Liver (tissue), 9 donors: ENCODE data around the gene KTN1. TPM values are rescaled to one million over a fixed set of nuclear protein-coding genes. Genes with fewer than 3 reads are reported as not detected.

ENCODE experiments used
- DNase-seq: peaks from one replicate; pipeline ENCODE4 v3.0.0-alpha.2; 2017; ENCODE audit warnings: low spot score
- H3K27ac ChIP-seq, 2 donors: one replicate each; pipeline ENCODE4 v1.7.0; 2013; ENCODE audit warnings: inconsistent platforms in 2 of 2, low read length in 2 of 2, control low read depth in 1 of 2, low read depth in 1 of 2, mild to moderate bottlenecking in 1 of 2
- H3K27me3 ChIP-seq, 4 donors: one replicate each; pipeline versions ENCODE4 v1.6.1 to v1.7.0; 2013; ENCODE audit warnings: low read length in 3 of 4, inconsistent platforms in 1 of 4, mild to moderate bottlenecking in 1 of 4, moderate library complexity in 1 of 4; ENCODE audit not compliant: control insufficient read depth in 4 of 4, insufficient read depth in 4 of 4
- H3K36me3 ChIP-seq, 4 donors: one replicate each; pipeline versions ENCODE4 v1.6.1 to v1.7.0; 2013; ENCODE audit warnings: low read length in 3 of 4, mild to moderate bottlenecking in 3 of 4, low read depth in 1 of 4, moderate library complexity in 1 of 4; ENCODE audit not compliant: control insufficient read depth in 4 of 4, insufficient read depth in 3 of 4
- H3K4me1 ChIP-seq, 4 donors: one replicate each; pipeline versions ENCODE4 v1.6.1 to v1.7.0; 2013; ENCODE audit warnings: low read length in 3 of 4, mild to moderate bottlenecking in 3 of 4, moderate library complexity in 1 of 4; ENCODE audit not compliant: control insufficient read depth in 4 of 4, insufficient read depth in 4 of 4
- H3K4me3 ChIP-seq, 3 donors: one replicate each; pipeline versions ENCODE4 v1.6.1 to v1.7.0; 2013; ENCODE audit warnings: low read length in 3 of 3, control low read depth in 1 of 3, low read depth in 1 of 3, mild to moderate bottlenecking in 1 of 3
- H3K9ac ChIP-seq, 2 donors: one replicate each; pipeline ENCODE4 v1.7.0; 2013; ENCODE audit warnings: low read length in 2 of 2, mild to moderate bottlenecking in 2 of 2, moderate library complexity in 2 of 2, control low read depth in 1 of 2, low read depth in 1 of 2
- H3K9me3 ChIP-seq, 4 donors: one replicate each; pipeline versions ENCODE4 v1.6.1 to v1.7.0; 2013; ENCODE audit warnings: low read length in 3 of 4; ENCODE audit not compliant: control insufficient read depth in 4 of 4
- EGR1 ChIP-seq, 2 donors: IDR thresholded peaks; 2 replicates each; pipeline ENCODE4 v1.6.1; 2016 to 2018; ENCODE audit warnings: antibody characterized with exemption in 2 of 2, low read depth in 2 of 2
- FOXA1 ChIP-seq: IDR thresholded peaks from 2 replicates; pipeline ENCODE4 v1.6.1; 2016; ENCODE audit warnings: antibody characterized with exemption
- FOXA2 ChIP-seq: IDR thresholded peaks from 2 replicates; pipeline ENCODE4 v1.6.1; 2016; ENCODE audit warnings: antibody characterized with exemption
- GABPA ChIP-seq, 2 donors: IDR thresholded peaks in 1 of 2; conservative IDR thresholded peaks in 1 of 2; 2 replicates each; pipeline ENCODE4 v1.6.1; 2016; ENCODE audit warnings: antibody characterized with exemption in 2 of 2, mild to moderate bottlenecking in 1 of 2, moderate library complexity in 1 of 2
- HNF4A ChIP-seq, 2 donors: conservative IDR thresholded peaks; 2 replicates each; pipeline ENCODE4 v1.6.1; 2016; ENCODE audit warnings: antibody characterized with exemption in 2 of 2, mild to moderate bottlenecking in 2 of 2
- HNF4G ChIP-seq: IDR thresholded peaks from 2 replicates; pipeline ENCODE4 v1.6.1; 2016; ENCODE audit warnings: antibody characterized with exemption
- JUND ChIP-seq, 2 donors: IDR thresholded peaks; 2 replicates each; pipeline ENCODE4 v1.6.1; 2016; ENCODE audit warnings: antibody characterized with exemption in 2 of 2
- NR2F2 ChIP-seq: IDR thresholded peaks from 2 replicates; pipeline ENCODE4 v1.6.1; 2016; ENCODE audit warnings: antibody characterized with exemption
- RAD21 ChIP-seq, 2 donors: IDR thresholded peaks; 2 replicates each; pipeline ENCODE4 v1.6.1; 2016; ENCODE audit warnings: antibody characterized with exemption in 2 of 2, mild to moderate bottlenecking in 2 of 2
- RXRA ChIP-seq, 2 donors: IDR thresholded peaks; 2 replicates each; pipeline ENCODE4 v1.6.1; 2017 to 2018; ENCODE audit warnings: antibody characterized with exemption in 2 of 2, mild to moderate bottlenecking in 1 of 2
- TAF1 ChIP-seq: conservative IDR thresholded peaks from 2 replicates; pipeline ENCODE4 v1.6.1; 2016; ENCODE audit warnings: antibody characterized with exemption, mild to moderate bottlenecking
- YY1 ChIP-seq: IDR thresholded peaks from 2 replicates; pipeline ENCODE4 v1.6.1; 2016; ENCODE audit warnings: antibody characterized with exemption, mild to moderate bottlenecking
- WGBS: extraction: QIAGEN DNeasy Blood & Tissue Kit; methylation state at CpG from one replicate; pipeline ENCODE4 v1.1.7; 2013; 5-methylcytosine and 5-hydroxymethylcytosine counted together
- polyA plus RNA-seq, 2 donors: library from polyadenylated mRNA; stranded (reverse) in 1 of 2; unstranded in 1 of 2; fragments of 200-250 nt in 1 of 2; fragments of >200 nt in 1 of 2; fragmentation: Nextera tagmentation in 1 of 2; extraction: Ambion mirVana in 1 of 2; gene quantifications; one replicate each; pipeline versions ENCODE4 v1.2.1 to v1.2.3, GENCODE V29; 2013 to 2015
- total RNA-seq, 2 donors: library from RNA; depleted of rRNA; stranded (reverse); fragments of >200 nt; gene quantifications; one replicate each; pipeline ENCODE4 v1.2.3, GENCODE V29; 2014
- TF ChIP-seq, protein P1 (sequence below): IDR thresholded peaks from 2 replicates; pipeline ENCODE4 v1.6.1; 2016; ENCODE audit warnings: antibody characterized with exemption
- TF ChIP-seq, protein P2 (sequence below): fragments of 150-350 bp; IDR thresholded peaks from 2 replicates; pipeline ENCODE4 v1.5.1; 2017; ENCODE audit warnings: improper control_type of control experiment, low read depth, low read length; ENCODE audit not compliant: missing input control
- TF ChIP-seq, protein P3 (sequence below): IDR thresholded peaks from 2 replicates; pipeline ENCODE4 v1.6.1; 2016; ENCODE audit warnings: antibody characterized with exemption, mild to moderate bottlenecking
- TF ChIP-seq, protein P4 (sequence below): IDR thresholded peaks from 2 replicates; pipeline ENCODE4 v1.6.1; 2016; ENCODE audit warnings: antibody characterized with exemption
- donor health status: healthy.
- donor health status: healthy.
- donor health status: healthy.
- donor health status: healthy.
- donor health status: healthy.

Gene KTN1
- total and polyA plus RNA-seq, 4 donors = 34.9 to 141 (median 59.6) TPM

DNA sequence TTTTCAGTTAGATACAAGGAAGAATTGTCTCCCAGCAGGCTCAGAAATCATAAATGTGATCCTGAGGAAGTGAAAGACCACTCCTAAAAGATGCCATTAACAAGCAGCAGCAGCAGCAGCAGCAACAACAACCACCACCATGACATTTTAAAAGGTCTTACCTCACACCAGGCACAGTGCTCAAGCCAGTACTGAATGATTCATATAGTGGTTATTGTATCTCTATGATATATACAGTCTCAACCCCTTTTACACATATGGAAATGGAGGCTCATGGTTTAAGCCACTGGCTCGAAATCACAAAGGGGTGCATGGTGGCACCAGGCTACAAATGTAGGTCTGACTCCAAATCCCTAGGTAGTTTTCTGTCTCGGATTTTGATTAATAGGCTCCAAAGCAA is 126.9 kb downstream of the KTN1 start:
- Histone ChIP-seq H3K27me3 (no peaks in the 10 kb centered on the region), H3K36me3 (no peaks in the 10 kb centered on the region), H3K4me3 (no peak overlapping the region), H3K9me3 (no peaks in the 10 kb centered on the region), H3K9ac (no peak overlapping the region), H3K4me1 (no peaks in the 10 kb centered on the region), H3K27ac (no peak overlapping the region)
- WGBS = 61% methylated on average over 2 of the region's 2 CpGs
- TF ChIP-seq, protein P1, sequence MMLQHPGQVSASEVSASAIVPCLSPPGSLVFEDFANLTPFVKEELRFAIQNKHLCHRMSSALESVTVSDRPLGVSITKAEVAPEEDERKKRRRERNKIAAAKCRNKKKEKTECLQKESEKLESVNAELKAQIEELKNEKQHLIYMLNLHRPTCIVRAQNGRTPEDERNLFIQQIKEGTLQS = no peak
- DNase-seq = no peak

DNA sequence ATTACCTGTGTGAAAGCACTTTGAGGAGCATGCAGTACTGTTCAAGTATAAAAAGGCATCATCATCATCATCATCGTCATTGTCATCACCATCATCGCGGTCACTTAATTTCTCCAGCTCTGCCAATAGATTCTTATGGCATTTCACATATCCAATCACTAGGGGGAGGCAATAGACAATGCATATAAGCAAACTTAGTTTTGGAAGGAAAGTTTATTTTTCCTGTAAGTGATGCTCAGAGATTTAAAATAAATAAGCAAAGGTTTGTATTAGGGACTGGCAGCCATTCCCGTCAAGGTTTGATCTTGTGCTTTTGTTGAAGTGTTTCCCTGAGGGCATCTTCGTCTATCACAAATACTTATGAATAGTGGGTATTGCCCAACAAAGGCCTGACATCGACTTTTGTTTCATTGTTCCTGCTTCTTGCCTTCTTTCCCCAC is 127.4 kb downstream of the KTN1 start:
- Histone ChIP-seq H3K9ac (no peak overlapping the region), H3K9me3 (no peaks in the 10 kb centered on the region), H3K4me3 (no peak overlapping the region), H3K27ac (no peak overlapping the region), H3K36me3 (no peaks in the 10 kb centered on the region), H3K4me1 (no peaks in the 10 kb centered on the region), H3K27me3 (no peaks in the 10 kb centered on the region)
- WGBS = 32% methylated on average over 6 of the region's 6 CpGs
- no peak for TF ChIP-seq GABPA (IDR thresholded peaks at IDR 0.05 in 1 of 2, conservative IDR thresholded peaks at IDR 0.05 in 1 of 2)
- TF ChIP-seq JUND (IDR thresholded peaks at IDR 0.05) = no peak
- no peak for TF ChIP-seq HNF4G
- no peak for TF ChIP-seq RXRA (IDR thresholded peaks at IDR 0.05)
- TF ChIP-seq TAF1 = no peak
- TF ChIP-seq, protein P2, sequence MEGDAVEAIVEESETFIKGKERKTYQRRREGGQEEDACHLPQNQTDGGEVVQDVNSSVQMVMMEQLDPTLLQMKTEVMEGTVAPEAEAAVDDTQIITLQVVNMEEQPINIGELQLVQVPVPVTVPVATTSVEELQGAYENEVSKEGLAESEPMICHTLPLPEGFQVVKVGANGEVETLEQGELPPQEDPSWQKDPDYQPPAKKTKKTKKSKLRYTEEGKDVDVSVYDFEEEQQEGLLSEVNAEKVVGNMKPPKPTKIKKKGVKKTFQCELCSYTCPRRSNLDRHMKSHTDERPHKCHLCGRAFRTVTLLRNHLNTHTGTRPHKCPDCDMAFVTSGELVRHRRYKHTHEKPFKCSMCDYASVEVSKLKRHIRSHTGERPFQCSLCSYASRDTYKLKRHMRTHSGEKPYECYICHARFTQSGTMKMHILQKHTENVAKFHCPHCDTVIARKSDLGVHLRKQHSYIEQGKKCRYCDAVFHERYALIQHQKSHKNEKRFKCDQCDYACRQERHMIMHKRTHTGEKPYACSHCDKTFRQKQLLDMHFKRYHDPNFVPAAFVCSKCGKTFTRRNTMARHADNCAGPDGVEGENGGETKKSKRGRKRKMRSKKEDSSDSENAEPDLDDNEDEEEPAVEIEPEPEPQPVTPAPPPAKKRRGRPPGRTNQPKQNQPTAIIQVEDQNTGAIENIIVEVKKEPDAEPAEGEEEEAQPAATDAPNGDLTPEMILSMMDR = peak; percentile 56
- peak; percentile 90 to 93 for TF ChIP-seq RAD21 (IDR thresholded peaks at IDR 0.05)
- TF ChIP-seq, protein P3, sequence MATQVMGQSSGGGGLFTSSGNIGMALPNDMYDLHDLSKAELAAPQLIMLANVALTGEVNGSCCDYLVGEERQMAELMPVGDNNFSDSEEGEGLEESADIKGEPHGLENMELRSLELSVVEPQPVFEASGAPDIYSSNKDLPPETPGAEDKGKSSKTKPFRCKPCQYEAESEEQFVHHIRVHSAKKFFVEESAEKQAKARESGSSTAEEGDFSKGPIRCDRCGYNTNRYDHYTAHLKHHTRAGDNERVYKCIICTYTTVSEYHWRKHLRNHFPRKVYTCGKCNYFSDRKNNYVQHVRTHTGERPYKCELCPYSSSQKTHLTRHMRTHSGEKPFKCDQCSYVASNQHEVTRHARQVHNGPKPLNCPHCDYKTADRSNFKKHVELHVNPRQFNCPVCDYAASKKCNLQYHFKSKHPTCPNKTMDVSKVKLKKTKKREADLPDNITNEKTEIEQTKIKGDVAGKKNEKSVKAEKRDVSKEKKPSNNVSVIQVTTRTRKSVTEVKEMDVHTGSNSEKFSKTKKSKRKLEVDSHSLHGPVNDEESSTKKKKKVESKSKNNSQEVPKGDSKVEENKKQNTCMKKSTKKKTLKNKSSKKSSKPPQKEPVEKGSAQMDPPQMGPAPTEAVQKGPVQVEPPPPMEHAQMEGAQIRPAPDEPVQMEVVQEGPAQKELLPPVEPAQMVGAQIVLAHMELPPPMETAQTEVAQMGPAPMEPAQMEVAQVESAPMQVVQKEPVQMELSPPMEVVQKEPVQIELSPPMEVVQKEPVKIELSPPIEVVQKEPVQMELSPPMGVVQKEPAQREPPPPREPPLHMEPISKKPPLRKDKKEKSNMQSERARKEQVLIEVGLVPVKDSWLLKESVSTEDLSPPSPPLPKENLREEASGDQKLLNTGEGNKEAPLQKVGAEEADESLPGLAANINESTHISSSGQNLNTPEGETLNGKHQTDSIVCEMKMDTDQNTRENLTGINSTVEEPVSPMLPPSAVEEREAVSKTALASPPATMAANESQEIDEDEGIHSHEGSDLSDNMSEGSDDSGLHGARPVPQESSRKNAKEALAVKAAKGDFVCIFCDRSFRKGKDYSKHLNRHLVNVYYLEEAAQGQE = no peak
- no peak for TF ChIP-seq YY1
- no peak for DNase-seq

DNA sequence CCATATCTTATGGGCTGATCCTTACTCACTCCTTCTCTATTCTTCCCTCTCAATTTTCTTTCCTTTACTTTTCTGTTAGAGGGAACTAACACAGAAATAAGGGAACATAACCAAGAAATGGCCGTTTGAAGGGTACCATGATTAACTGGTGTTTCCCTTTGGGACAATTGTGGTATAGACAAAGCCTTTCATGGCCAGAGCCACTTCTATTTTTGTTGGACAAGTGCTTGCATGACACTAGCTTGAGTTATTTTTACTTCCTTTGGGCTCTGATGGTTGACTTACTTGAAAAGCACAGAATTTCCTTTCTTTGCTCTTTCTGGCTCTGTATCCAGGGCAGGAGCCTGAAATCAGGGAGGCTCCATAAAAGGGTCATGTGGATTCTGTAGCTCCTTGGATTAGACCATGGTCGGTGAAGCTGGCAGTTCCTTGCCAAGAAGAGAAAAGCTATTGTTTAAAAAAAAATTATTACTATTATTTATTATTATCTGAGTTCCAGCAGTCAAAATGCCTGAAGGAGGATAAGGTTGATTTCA is 130.6 kb downstream of the KTN1 start:
- H3K27ac ChIP-seq = no peak overlapping the region
- no peaks in the 10 kb centered on the region for H3K27me3 ChIP-seq
- no peak overlapping the region for H3K9ac ChIP-seq
- no peaks in the 10 kb centered on the region for H3K9me3 ChIP-seq
- H3K36me3 ChIP-seq = no peaks in the 10 kb centered on the region
- WGBS = 88% methylated on average over 2 of the region's 2 CpGs
- peaks cover 4 to 7% (median 6%) of the 10 kb centered on the region in 4 donors for H3K4me1 ChIP-seq
- H3K4me3 ChIP-seq = no peak overlapping the region
- DNase-seq = no peak
- TF ChIP-seq, protein P4, sequence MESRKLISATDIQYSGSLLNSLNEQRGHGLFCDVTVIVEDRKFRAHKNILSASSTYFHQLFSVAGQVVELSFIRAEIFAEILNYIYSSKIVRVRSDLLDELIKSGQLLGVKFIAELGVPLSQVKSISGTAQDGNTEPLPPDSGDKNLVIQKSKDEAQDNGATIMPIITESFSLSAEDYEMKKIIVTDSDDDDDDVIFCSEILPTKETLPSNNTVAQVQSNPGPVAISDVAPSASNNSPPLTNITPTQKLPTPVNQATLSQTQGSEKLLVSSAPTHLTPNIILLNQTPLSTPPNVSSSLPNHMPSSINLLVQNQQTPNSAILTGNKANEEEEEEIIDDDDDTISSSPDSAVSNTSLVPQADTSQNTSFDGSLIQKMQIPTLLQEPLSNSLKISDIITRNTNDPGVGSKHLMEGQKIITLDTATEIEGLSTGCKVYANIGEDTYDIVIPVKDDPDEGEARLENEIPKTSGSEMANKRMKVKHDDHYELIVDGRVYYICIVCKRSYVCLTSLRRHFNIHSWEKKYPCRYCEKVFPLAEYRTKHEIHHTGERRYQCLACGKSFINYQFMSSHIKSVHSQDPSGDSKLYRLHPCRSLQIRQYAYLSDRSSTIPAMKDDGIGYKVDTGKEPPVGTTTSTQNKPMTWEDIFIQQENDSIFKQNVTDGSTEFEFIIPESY = no peak
- no peak for TF ChIP-seq EGR1 (IDR thresholded peaks at IDR 0.05; ENCODE audit: low read depth in 2 of 2)
- no peak for TF ChIP-seq NR2F2
- TF ChIP-seq, protein P3 = no peak
- TF ChIP-seq HNF4A (conservative IDR thresholded peaks at IDR 0.05) = no peak
- TF ChIP-seq JUND (IDR thresholded peaks at IDR 0.05) = no peak
- TF ChIP-seq YY1 = no peak
- no peak for TF ChIP-seq FOXA1
- no peak for TF ChIP-seq RAD21 (IDR thresholded peaks at IDR 0.05)
- TF ChIP-seq FOXA2 = no peak
